Iris pigment epithelial cell (primary cell): Measurements from ENCODE around the gene ZNF630.
"Not testable (repeated sequence)": the region's sequence is repeated elsewhere in the genome, so short reads cannot be mapped to it uniquely, and the experiment has no call there.

Source experiments
- DNase-seq: peaks from one replicate; pipeline ENCODE4 v3.0.0-alpha.2; 2011; ENCODE audit warnings: low read depth

ZNF630 gene

GRCh38 chrX:48028091-48028490, 43.3 kb downstream of the ZNF630 start:
- DNase-seq: no peak

- not testable (repeated sequence) for DNase-seq
These were observed 43.9 kb downstream of the ZNF630 start for GRCh38 chrX:48027545-48027944.

- peak; percentile 60 for DNase-seq
These were observed 45.9 kb downstream of the ZNF630 start for GRCh38 chrX:48025561-48025960.

GRCh38 chrX:48022738-48023137, 48.7 kb downstream of the ZNF630 start:
- no peak for DNase-seq

- no peak for DNase-seq
These were observed 49.3 kb downstream of the ZNF630 start for GRCh38 chrX:48022100-48022499.

- peak; percentile 77 for DNase-seq
These were observed 50.2 kb downstream of the ZNF630 start for GRCh38 chrX:48021026-48021900.

- not testable (repeated sequence) for DNase-seq
These were observed 51.0 kb downstream of the ZNF630 start for GRCh38 chrX:48020472-48020871.

- not testable (repeated sequence) for DNase-seq
These were observed 51.5 kb downstream of the ZNF630 start for GRCh38 chrX:48019892-48020291.

GRCh38 chrX:48016583-48017310, 54.7 kb downstream of the ZNF630 start:
- not testable (repeated sequence) for DNase-seq

- not testable (repeated sequence) for DNase-seq
These were observed 61.9 kb downstream of the ZNF630 start for GRCh38 chrX:48009445-48009960.
